ENCODE results near the gene PALD1. TPM values are rescaled to one million over a fixed set of nuclear protein-coding genes. Genes with fewer than 3 reads are reported as not detected.

The PALD1 gene
- total and polyA plus RNA-seq, 9 of the 15 experiments (the other 6 are each of a cell fraction or from before 2014, with no cell fraction given), result 0.03 to 0.29 (median 0.09) TPM; not detected in 2

- TF ChIP-seq ZNF639 (CRISPR knock-in tag; conservative IDR thresholded peaks at IDR 0.05 in 1 of 2, IDR thresholded peaks at IDR 0.05 in 1 of 2) (0 out of 4 replicates have a peak, but pooled peaks of 1 of the 2 experiments have one; percentile 5), ZNF79 (CRISPR knock-in tag; IDR thresholded peaks at IDR 0.05; ENCODE audit: low read depth) (no peak), NCOR1 (IDR thresholded peaks at IDR 0.05) (no peak), SRF (CRISPR knock-in tag; IDR thresholded peaks at IDR 0.05) (peak; percentile 72 to 99), IFI16 (CRISPR knock-in tag; IDR thresholded peaks at IDR 0.05) (no peak), BDP1 (IDR thresholded peaks at IDR 0.05; ENCODE audit: insufficient read depth, insufficient read length) (no peak), PURB (CRISPR knock-in tag; IDR thresholded peaks at IDR 0.05; ENCODE audit: low read depth) (no peak), NFXL1 (CRISPR knock-in tag; IDR thresholded peaks at IDR 0.05) (0 out of 2 replicates have a peak, but pooled peaks have one; percentile 26), EZH2 (IDR thresholded peaks at IDR 0.05; ENCODE audit: borderline replicate concordance, low read depth, low read length) (no peak), NR0B1 (IDR thresholded peaks at IDR 0.05; ENCODE audit: partially characterized antibody) (no peak), AFF1 (IDR thresholded peaks at IDR 0.05; ENCODE audit: low read depth in 1 of 2, partially characterized antibody in 2 of 2) (no peak), BRCA1 (IDR thresholded peaks at IDR 0.05) (no peak), BRCA1 (CRISPR knock-in tag; IDR thresholded peaks at IDR 0.05) (no peak), OTX1 (CRISPR knock-in tag; IDR thresholded peaks at IDR 0.05) (no peak), TAF15 (IDR thresholded peaks at IDR 0.05; ENCODE audit: low read depth, low read length) (no peak), FOXP1 (CRISPR knock-in tag; IDR thresholded peaks at IDR 0.05) (no peak), NFIX (CRISPR knock-in tag; IDR thresholded peaks at IDR 0.05; ENCODE audit: low read depth) (no peak), SMAD2 (IDR thresholded peaks at IDR 0.05; ENCODE audit: low read depth, low read length) (no peak), ZBTB9 (CRISPR knock-in tag; IDR thresholded peaks at IDR 0.05) (no peak)
These were observed 111.4 kb downstream of the PALD1 start (continued) for GRCh38 chr10:70589762-70590654.
